MM.1S (cell line): ENCODE measurements around the gene SMARCD3.
A peak's percentile ranks its signal among the peaks of the same experiment; 100 is the strongest.

ENCODE experiments used
- EZH2 ChIP-seq: fragments of 300-600 bp; sonication (generic); optimal IDR thresholded peaks from 2 replicates; pipeline ENCODE3; 2017; ENCODE audit warnings: low read depth, mild to moderate bottlenecking, antibody characterized with exemption, low read length, mixed read lengths
- EZH2phosphoT487 ChIP-seq: fragments of 300-600 bp; sonication (generic); IDR thresholded peaks from 2 replicates; pipeline ENCODE4 v1.6.1; 2018; ENCODE audit warnings: antibody characterized with exemption, low read length
- TF ChIP-seq, protein P1 (sequence below): fragments of 300-600 bp; sonication (generic); IDR thresholded peaks from 2 replicates; pipeline ENCODE4 v1.5.1; 2016; ENCODE audit warnings: antibody characterized with exemption, low read length, mixed read lengths

DNA sequence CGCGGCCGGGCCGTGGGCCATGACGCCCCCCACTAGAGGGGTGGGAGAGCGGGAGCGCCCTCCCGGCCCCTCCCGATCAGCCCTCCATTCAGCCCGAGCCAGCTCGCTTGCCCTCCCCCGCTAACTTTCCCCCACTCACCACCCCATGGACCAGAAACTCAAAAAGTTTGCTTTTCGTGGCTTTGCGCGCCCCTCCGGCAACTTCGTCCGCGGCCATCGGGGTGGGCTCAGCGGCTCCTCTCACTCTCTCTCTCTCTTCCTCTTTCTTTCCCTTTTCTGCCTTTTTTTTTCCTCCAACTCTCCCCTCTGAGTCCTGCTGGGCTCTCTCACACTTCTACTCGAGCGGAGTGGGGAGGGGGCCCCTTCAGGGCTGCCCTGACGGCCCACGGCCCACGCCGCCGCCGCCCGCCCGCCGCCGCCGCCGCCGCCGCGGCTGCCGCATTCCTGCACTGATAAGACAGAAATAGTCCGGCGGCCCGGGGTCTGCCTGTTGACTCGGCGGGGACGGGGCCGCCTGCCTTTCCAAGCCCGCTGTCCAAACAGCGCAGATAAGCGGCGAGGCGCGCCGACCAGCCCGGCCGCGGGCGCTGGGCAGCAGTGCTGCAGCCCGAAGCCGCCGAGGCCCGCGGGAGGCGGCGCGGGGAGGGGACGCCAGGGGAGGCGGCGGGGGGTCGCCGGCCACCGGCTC is at the start of gene SMARCD3:
- TF ChIP-seq EZH2, result peak; percentile 89
- TF ChIP-seq, protein P1, sequence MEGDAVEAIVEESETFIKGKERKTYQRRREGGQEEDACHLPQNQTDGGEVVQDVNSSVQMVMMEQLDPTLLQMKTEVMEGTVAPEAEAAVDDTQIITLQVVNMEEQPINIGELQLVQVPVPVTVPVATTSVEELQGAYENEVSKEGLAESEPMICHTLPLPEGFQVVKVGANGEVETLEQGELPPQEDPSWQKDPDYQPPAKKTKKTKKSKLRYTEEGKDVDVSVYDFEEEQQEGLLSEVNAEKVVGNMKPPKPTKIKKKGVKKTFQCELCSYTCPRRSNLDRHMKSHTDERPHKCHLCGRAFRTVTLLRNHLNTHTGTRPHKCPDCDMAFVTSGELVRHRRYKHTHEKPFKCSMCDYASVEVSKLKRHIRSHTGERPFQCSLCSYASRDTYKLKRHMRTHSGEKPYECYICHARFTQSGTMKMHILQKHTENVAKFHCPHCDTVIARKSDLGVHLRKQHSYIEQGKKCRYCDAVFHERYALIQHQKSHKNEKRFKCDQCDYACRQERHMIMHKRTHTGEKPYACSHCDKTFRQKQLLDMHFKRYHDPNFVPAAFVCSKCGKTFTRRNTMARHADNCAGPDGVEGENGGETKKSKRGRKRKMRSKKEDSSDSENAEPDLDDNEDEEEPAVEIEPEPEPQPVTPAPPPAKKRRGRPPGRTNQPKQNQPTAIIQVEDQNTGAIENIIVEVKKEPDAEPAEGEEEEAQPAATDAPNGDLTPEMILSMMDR, result no peak
- TF ChIP-seq EZH2phosphoT487, result peak; percentile 68; the same call in 1 of the 2 replicates
